ENCODE results near the gene TSPEAR. TPM values are rescaled to one million over a fixed set of nuclear protein-coding genes. Genes with fewer than 3 reads are reported as not detected.
A peak's percentile ranks its signal among the peaks of the same experiment; 100 is the strongest.

The TSPEAR gene
- total RNA-seq, 1 donor from 2014 or later = 0.34 TPM

DNA sequence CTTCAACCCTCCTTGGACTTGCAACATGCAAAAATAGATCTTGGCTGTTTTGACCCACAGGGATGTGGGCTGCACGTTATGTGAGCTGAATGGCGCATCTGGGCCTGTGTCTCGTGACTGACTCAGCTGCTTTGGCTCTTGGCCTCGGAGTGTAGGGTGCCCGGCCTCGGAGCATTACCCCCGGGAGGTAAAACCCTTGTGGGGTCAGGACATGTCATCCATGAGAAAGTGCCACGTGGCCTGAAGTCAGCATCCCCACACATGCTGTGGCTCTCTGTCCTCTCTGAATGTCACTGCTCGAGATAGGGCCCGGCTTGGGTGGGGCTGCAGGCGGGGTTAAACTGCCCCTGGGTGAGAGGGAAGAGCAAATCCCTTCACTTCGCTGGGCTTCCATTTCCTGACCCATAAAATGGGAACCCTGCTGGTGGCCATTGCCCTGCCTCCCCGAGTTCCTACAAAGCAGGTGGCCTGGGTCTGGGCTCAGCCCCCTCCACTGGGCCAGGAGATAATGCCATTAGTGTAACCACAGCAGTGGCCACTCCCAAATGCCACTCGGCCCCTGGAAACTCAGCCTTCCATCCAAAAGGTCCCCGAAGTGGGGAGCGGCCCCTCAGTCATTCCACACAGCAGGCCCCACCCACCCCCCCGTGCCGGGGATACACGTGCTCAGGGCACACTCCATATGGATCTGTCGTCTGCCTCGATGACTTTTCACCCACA, 22.8 kb upstream of the TSPEAR start:
- Mint-ChIP-seq H3K27ac (no peak overlapping the region), H3K4me3 (no peak overlapping the region), H3K36me3 (no peaks in the 10 kb centered on the region), H3K4me1 (ENCODE audit: unreplicated experiment) (peaks cover 12% of the 10 kb centered on the region), H3K27me3 (peaks cover 21% of the 10 kb centered on the region), H3K9me3 (no peaks in the 10 kb centered on the region)
- DNase-seq (ENCODE audit: extremely low spot score, unreplicated experiment) = peak; percentile 62
- TF ChIP-seq, protein P1, sequence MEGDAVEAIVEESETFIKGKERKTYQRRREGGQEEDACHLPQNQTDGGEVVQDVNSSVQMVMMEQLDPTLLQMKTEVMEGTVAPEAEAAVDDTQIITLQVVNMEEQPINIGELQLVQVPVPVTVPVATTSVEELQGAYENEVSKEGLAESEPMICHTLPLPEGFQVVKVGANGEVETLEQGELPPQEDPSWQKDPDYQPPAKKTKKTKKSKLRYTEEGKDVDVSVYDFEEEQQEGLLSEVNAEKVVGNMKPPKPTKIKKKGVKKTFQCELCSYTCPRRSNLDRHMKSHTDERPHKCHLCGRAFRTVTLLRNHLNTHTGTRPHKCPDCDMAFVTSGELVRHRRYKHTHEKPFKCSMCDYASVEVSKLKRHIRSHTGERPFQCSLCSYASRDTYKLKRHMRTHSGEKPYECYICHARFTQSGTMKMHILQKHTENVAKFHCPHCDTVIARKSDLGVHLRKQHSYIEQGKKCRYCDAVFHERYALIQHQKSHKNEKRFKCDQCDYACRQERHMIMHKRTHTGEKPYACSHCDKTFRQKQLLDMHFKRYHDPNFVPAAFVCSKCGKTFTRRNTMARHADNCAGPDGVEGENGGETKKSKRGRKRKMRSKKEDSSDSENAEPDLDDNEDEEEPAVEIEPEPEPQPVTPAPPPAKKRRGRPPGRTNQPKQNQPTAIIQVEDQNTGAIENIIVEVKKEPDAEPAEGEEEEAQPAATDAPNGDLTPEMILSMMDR (conservative IDR thresholded peaks at IDR 0.05) = no peak

DNA sequence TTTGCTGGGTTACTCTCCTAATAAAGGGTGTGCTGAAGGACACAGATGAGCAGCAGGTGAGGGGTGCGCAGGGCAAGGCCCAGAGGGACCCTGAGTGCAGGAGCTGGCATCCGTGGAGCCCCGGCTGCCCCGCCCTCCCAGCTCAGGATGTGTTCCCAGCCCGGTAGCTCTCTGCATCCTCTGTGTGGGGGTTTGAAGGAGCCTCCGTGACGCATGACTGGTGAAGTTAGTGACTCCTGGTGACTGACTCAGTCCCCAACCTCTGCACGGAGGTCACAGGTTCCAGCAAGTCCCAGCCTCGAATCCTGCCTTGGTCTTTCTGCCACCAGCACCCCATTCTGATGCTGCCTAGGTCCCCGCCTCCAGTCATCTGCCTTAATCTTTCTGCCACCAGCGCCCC, 21.6 kb upstream of the TSPEAR start:
- TF ChIP-seq, protein P1 (conservative IDR thresholded peaks at IDR 0.05) = no peak
- peak; percentile 58 for DNase-seq (ENCODE audit: extremely low spot score, unreplicated experiment)
- H3K27ac Mint-ChIP-seq = no peak overlapping the region
- H3K36me3 Mint-ChIP-seq = no peaks in the 10 kb centered on the region
- H3K4me3 Mint-ChIP-seq = no peak overlapping the region
- no peaks in the 10 kb centered on the region for H3K9me3 Mint-ChIP-seq
- H3K4me1 Mint-ChIP-seq (ENCODE audit: unreplicated experiment) = peaks cover 12% of the 10 kb centered on the region
- H3K27me3 Mint-ChIP-seq = peaks cover 23% of the 10 kb centered on the region

DNA sequence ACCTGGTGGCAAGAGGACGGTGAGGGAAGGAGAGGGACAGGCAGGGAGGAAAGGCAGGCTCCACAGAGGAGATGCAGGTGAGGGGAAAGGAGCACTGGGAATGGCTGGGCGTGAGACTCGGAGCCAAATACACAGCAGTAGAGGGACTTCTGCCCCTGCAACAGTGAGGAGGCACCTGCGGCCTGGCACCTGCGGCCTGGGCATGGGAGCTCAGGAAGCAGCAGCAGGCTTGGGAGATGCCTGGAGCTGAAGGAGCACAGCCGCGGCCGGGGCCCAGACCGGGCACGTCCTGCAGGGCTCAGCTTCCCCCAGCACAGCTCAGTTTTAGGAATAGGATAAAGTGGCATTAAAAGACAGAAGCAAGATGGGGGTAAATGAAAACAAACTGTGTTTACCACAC, 20.9 kb upstream of the TSPEAR start:
- no peaks in the 10 kb centered on the region for H3K36me3 Mint-ChIP-seq
- H3K4me3 Mint-ChIP-seq = no peak overlapping the region
- TF ChIP-seq, protein P1 (conservative IDR thresholded peaks at IDR 0.05) = no peak
- DNase-seq (ENCODE audit: extremely low spot score, unreplicated experiment) = peak; percentile 47
- no peak overlapping the region for H3K27ac Mint-ChIP-seq
- H3K27me3 Mint-ChIP-seq = peaks cover 23% of the 10 kb centered on the region
- peaks cover 7% of the 10 kb centered on the region for H3K4me1 Mint-ChIP-seq (ENCODE audit: unreplicated experiment)
- H3K9me3 Mint-ChIP-seq = no peaks in the 10 kb centered on the region

DNA sequence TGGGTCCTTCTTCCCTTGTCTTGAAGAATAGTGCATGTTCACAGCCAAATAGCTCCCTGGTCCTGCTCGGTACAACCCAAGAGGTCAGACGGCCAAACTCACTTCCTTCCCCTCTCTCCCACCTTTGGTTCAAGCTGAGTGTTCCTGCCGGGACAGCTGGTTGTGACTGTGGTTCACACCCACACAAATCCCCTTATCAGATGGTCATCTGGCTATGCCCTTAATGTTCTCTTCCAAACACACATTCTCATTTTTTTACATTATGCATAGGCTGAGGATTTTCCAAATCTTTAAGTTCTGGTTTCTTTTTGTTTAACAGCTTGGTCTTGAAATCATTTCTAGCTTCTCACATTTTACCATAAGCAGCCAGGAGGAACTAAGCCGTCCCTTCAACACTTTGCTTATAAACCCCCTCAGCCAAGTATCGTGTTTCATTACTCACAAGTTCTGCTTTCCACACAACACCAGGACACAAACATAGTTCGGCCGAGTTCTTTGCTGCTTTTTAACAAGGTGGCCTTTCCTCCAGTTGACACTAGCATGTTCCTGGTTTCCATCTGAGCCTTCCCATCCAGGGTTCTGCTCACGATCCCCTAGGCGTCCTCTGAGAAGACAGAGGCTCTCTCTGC, 19.7 kb upstream of the TSPEAR start:
- Mint-ChIP-seq H3K4me3 (no peak overlapping the region), H3K36me3 (no peaks in the 10 kb centered on the region), H3K9me3 (no peaks in the 10 kb centered on the region), H3K27ac (no peak overlapping the region), H3K4me1 (ENCODE audit: unreplicated experiment) (peaks cover under 1% of the 10 kb centered on the region), H3K27me3 (peaks cover 25% of the 10 kb centered on the region)
- TF ChIP-seq, protein P1 (conservative IDR thresholded peaks at IDR 0.05) = no peak
- peak; percentile 7 for DNase-seq (ENCODE audit: extremely low spot score, unreplicated experiment)

DNA sequence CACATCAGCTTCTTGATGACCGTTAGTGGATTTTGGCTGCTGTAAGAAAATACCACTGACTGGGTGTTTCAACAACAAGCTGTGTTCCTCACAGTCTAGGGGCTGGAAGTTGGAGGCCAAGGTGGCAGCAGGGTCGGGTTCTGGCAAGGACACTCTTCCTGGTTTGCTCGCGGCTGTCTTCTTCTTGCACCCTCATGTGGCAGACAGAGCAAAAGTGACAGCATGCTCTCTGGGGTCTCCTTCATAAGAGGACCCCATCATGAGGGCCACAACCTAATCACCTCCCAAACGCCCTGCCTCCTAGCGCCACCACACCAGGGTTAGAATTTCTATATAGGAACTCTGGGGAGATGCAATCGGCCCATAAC, 18.6 kb upstream of the TSPEAR start:
- TF ChIP-seq, protein P1 (conservative IDR thresholded peaks at IDR 0.05) = no peak
- H3K27me3 Mint-ChIP-seq = peaks cover 30% of the 10 kb centered on the region
- no peaks in the 10 kb centered on the region for H3K9me3 Mint-ChIP-seq
- no peaks in the 10 kb centered on the region for H3K4me1 Mint-ChIP-seq (ENCODE audit: unreplicated experiment)
- H3K36me3 Mint-ChIP-seq = no peaks in the 10 kb centered on the region
- DNase-seq (ENCODE audit: extremely low spot score, unreplicated experiment) = no peak
- H3K27ac Mint-ChIP-seq = no peak overlapping the region
- H3K4me3 Mint-ChIP-seq = no peak overlapping the region

Data from type B pancreatic cell (in vitro differentiated cells).